Myocyte (in vitro differentiated cells): ENCODE data around the gene KCTD3. TPM values are rescaled to one million over a fixed set of nuclear protein-coding genes. Genes with fewer than 3 reads are reported as not detected.
A peak's percentile ranks its signal among the peaks of the same experiment; 100 is the strongest.

Source experiments
- DNase-seq: peaks from one replicate; pipeline ENCODE4 v3.0.0-alpha.2; 2012; ENCODE audit warnings: low read depth
- total RNA-seq: library from RNA; depleted of rRNA; stranded (reverse); fragments of >200 nt; gene quantifications from 2 replicates; pipeline ENCODE4 v1.2.3, GENCODE V29; 2014

Gene KCTD3
- total RNA-seq, 1 donor from 2014 or later = 35.2 TPM

GRCh38 chr1:215556996-215557395 is 10.1 kb upstream of the KCTD3 start:
- DNase-seq = no peak

GRCh38 chr1:215557504-215557903 is 9.6 kb upstream of the KCTD3 start:
- no peak for DNase-seq

- DNase-seq = no peak
These were observed 9.0 kb upstream of the KCTD3 start for GRCh38 chr1:215557992-215558626.

- DNase-seq = peak; percentile 72
These were observed 591 bp downstream of the KCTD3 start for GRCh38 chr1:215567491-215568298.

- DNase-seq = peak; percentile 47
These were observed 1.2 kb downstream of the KCTD3 start for GRCh38 chr1:215568299-215568692.

GRCh38 chr1:215569986-215570824 is 3.1 kb downstream of the KCTD3 start:
- no peak for DNase-seq

GRCh38 chr1:215581896-215582295 is 14.8 kb downstream of the KCTD3 start:
- DNase-seq = no peak

- no peak for DNase-seq
These were observed 16.2 kb downstream of the KCTD3 start for GRCh38 chr1:215583185-215583749.

- DNase-seq = no peak
These were observed 17.3 kb downstream of the KCTD3 start for GRCh38 chr1:215584389-215584788.

- no peak for DNase-seq
These were observed 22.7 kb downstream of the KCTD3 start for GRCh38 chr1:215589650-215590435.

GRCh38 chr1:215590779-215591491 is 23.8 kb downstream of the KCTD3 start:
- DNase-seq = no peak

GRCh38 chr1:215594640-215595039 is 27.5 kb downstream of the KCTD3 start:
- peak; percentile 16 for DNase-seq

- DNase-seq = peak; percentile 39
These were observed 28.1 kb downstream of the KCTD3 start for GRCh38 chr1:215595231-215595630.

GRCh38 chr1:215597961-215598360 is 30.9 kb downstream of the KCTD3 start:
- no peak for DNase-seq

- DNase-seq = no peak
These were observed 32.4 kb downstream of the KCTD3 start for GRCh38 chr1:215599418-215600074.

- no peak for DNase-seq
These were observed 33.2 kb downstream of the KCTD3 start for GRCh38 chr1:215600258-215600792.

GRCh38 chr1:215600867-215601266 is 33.8 kb downstream of the KCTD3 start:
- no peak for DNase-seq

GRCh38 chr1:215601276-215601675 is 34.2 kb downstream of the KCTD3 start:
- no peak for DNase-seq

GRCh38 chr1:215603319-215603718 is 36.2 kb downstream of the KCTD3 start:
- DNase-seq = no peak
